ENCODE data around the gene SHC1.

Gene SHC1

GRCh38 chr1:155002464-155003226 lies 32.1 kb upstream of the SHC1 start, which contains the start of gene ZBTB7B:
ZBTB7B (plus strand) TSS chr1:155002802; CDS start chr1:155014661, 11,859 bp downstream.
- Histone ChIP-seq H3K4me1 (ENCODE audit: control insufficient read depth in 5 of 5, insufficient read depth in 5 of 5, low read length in 5 of 5) (peaks cover 7 to 81% (median 67%) of the 10 kb centered on the region in 5 donors), H3K27me3 (ENCODE audit: control insufficient read depth in 5 of 5, insufficient read depth in 4 of 5, low read length in 5 of 5) (no peaks in the 10 kb centered on the region), H3K27ac (ENCODE audit: low read depth, low read length) (peak within 1 kb of the TSS; percentile 97)

GRCh38 chr1:155001675-155002463 lies 31.3 kb upstream of the SHC1 start:
- Histone ChIP-seq H3K27me3 (ENCODE audit: control insufficient read depth in 5 of 5, insufficient read depth in 4 of 5, low read length in 5 of 5) (no peaks in the 10 kb centered on the region), H3K36me3 (ENCODE audit: control insufficient read depth in 5 of 5, insufficient read depth in 5 of 5, low read length in 5 of 5) (no peaks in the 10 kb centered on the region), H3K9me3 (ENCODE audit: control insufficient read depth in 5 of 5, low read length in 5 of 5) (no peaks in the 10 kb centered on the region), H3K27ac (ENCODE audit: low read depth, low read length) (peak overlapping the region; percentile 97), H3K4me1 (ENCODE audit: control insufficient read depth in 5 of 5, insufficient read depth in 5 of 5, low read length in 5 of 5) (peaks cover 6 to 79% (median 61%) of the 10 kb centered on the region in 5 donors), H3K4me3 (ENCODE audit: low read depth in 1 of 5, low read length in 5 of 5) (peak overlapping the region; percentile 77 to 97 (median 81)), H3K9ac (ENCODE audit: low read length in 5 of 5) (peak overlapping the region; percentile 11 to 91 (median 82))

More at GRCh38 chr1:155002464-155003226, 32.1 kb upstream of the SHC1 start, which contains the start of gene ZBTB7B:
- H3K9me3 ChIP-seq (ENCODE audit: control insufficient read depth in 5 of 5, low read length in 5 of 5): no peaks in the 10 kb centered on the region
- H3K9ac ChIP-seq (ENCODE audit: low read length in 5 of 5): peak within 1 kb of the TSS; percentile 89 to 97 (median 93)
- no peaks in the 10 kb centered on the region for H3K36me3 ChIP-seq (ENCODE audit: control insufficient read depth in 5 of 5, insufficient read depth in 5 of 5, low read length in 5 of 5)
- peak within 1 kb of the TSS; percentile 96 to 99 (median 97) for H3K4me3 ChIP-seq (ENCODE audit: low read depth in 1 of 5, low read length in 5 of 5)

DNA sequence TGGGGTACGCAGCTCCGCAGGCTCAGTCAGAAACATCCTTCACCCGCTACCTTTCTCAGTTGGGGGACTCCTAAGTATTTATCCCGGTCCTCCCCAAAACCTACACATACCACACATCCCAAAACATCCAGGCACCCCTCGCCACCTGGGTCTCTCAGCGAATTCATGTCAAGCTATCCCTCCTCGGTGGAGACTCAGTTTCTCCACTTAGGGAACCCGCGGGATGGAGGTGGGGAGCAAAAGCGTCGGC lies 30.8 kb upstream of the SHC1 start:
- peak overlapping the region; percentile 77 to 97 (median 78) for H3K4me3 ChIP-seq (ENCODE audit: low read depth in 1 of 5, low read length in 5 of 5)
- peak overlapping the region; percentile 11 to 91 (median 82) for H3K9ac ChIP-seq (ENCODE audit: low read length in 5 of 5)
- no peaks in the 10 kb centered on the region for H3K27me3 ChIP-seq (ENCODE audit: control insufficient read depth in 5 of 5, insufficient read depth in 4 of 5, low read length in 5 of 5)
- H3K27ac ChIP-seq (ENCODE audit: low read depth, low read length): peak overlapping the region; percentile 97
- no peaks in the 10 kb centered on the region for H3K9me3 ChIP-seq (ENCODE audit: control insufficient read depth in 5 of 5, low read length in 5 of 5)
- H3K36me3 ChIP-seq (ENCODE audit: control insufficient read depth in 5 of 5, insufficient read depth in 5 of 5, low read length in 5 of 5): no peaks in the 10 kb centered on the region
- H3K4me1 ChIP-seq (ENCODE audit: control insufficient read depth in 5 of 5, insufficient read depth in 5 of 5, low read length in 5 of 5): peaks cover 5 to 74% (median 56%) of the 10 kb centered on the region in 5 donors

- H3K36me3 ChIP-seq (ENCODE audit: control insufficient read depth in 5 of 5, insufficient read depth in 5 of 5, low read length in 5 of 5): no peaks in the 10 kb centered on the region
- H3K4me1 ChIP-seq (ENCODE audit: control insufficient read depth in 5 of 5, insufficient read depth in 5 of 5, low read length in 5 of 5): peaks cover 5 to 69% (median 53%) of the 10 kb centered on the region in 5 donors
- peak overlapping the region; percentile 97 for H3K27ac ChIP-seq (ENCODE audit: low read depth, low read length)
- H3K27me3 ChIP-seq (ENCODE audit: control insufficient read depth in 5 of 5, insufficient read depth in 4 of 5, low read length in 5 of 5): no peaks in the 10 kb centered on the region
- H3K9ac ChIP-seq (ENCODE audit: low read length in 5 of 5): peak overlapping the region; percentile 11 to 91 (median 82)
- H3K9me3 ChIP-seq (ENCODE audit: control insufficient read depth in 5 of 5, low read length in 5 of 5): no peaks in the 10 kb centered on the region
- H3K4me3 ChIP-seq (ENCODE audit: low read depth in 1 of 5, low read length in 5 of 5): peak overlapping the region; percentile 77 to 97 (median 78)
These were observed 30.3 kb upstream of the SHC1 start for GRCh38 chr1:155000726-155001424.

GRCh38 chr1:155000411-155000725 lies 29.8 kb upstream of the SHC1 start:
- Histone ChIP-seq H3K9me3 (ENCODE audit: control insufficient read depth in 5 of 5, low read length in 5 of 5) (no peaks in the 10 kb centered on the region), H3K4me3 (ENCODE audit: low read depth in 1 of 5, low read length in 5 of 5) (peak overlapping the region; percentile 77 to 97 (median 78)), H3K4me1 (ENCODE audit: control insufficient read depth in 5 of 5, insufficient read depth in 5 of 5, low read length in 5 of 5) (peaks cover 5 to 64% (median 51%) of the 10 kb centered on the region in 5 donors), H3K36me3 (ENCODE audit: control insufficient read depth in 5 of 5, insufficient read depth in 5 of 5, low read length in 5 of 5) (no peaks in the 10 kb centered on the region), H3K27me3 (ENCODE audit: control insufficient read depth in 5 of 5, insufficient read depth in 4 of 5, low read length in 5 of 5) (no peaks in the 10 kb centered on the region), H3K9ac (ENCODE audit: low read length in 5 of 5) (peak overlapping the region in 4 of 5 donors; percentile 55 to 85 (median 79)), H3K27ac (ENCODE audit: low read depth, low read length) (peak overlapping the region; percentile 97)

DNA sequence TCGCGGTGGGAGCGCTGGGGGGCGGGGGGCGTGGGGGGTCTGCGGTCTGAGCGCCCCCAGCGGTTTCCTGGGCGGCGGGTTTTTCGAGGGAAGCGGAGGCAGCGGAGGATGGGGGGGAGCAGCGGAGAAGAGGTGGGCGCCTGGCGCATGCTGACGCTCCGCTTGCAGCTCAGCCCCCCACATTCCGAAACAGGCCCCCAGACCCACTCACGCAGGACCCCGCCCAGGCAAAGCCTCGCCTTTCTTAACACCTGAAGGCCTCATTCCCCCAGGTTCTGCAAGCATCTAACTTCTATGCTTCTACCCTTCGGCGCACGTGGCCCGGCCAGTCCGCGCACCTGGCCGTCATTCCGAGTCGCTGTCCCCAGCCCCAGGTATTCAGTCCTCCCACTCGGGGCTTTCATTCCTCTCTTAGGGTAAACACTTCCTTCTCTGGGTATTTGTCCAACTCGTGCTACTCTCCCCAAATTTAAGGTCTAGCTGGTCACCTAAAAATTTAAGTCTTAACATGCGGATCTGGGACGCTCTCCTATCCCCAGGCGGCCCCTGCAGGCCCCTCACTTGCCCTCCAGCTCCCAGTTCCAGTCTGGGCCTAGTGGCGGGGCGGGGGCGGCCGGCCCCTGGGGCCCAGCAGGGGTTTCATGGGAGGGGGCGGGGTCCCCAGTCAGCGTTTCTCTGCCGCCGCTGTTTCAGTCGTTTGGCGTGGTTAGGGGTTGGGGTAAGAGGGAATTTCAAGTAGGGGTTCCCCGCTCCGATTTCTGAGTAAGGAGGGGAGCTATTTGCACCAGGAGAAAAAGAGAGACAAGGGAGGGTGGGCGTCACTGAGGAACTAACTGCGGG lies 29.2 kb upstream of the SHC1 start:
- H3K9ac ChIP-seq (ENCODE audit: low read length in 5 of 5): peak overlapping the region in 4 of 5 donors; percentile 55 to 81 (median 74)
- H3K27ac ChIP-seq (ENCODE audit: low read depth, low read length): peak overlapping the region; percentile 97
- H3K27me3 ChIP-seq (ENCODE audit: control insufficient read depth in 5 of 5, insufficient read depth in 4 of 5, low read length in 5 of 5): no peaks in the 10 kb centered on the region
- H3K36me3 ChIP-seq (ENCODE audit: control insufficient read depth in 5 of 5, insufficient read depth in 5 of 5, low read length in 5 of 5): no peaks in the 10 kb centered on the region
- no peaks in the 10 kb centered on the region for H3K9me3 ChIP-seq (ENCODE audit: control insufficient read depth in 5 of 5, low read length in 5 of 5)
- H3K4me1 ChIP-seq (ENCODE audit: control insufficient read depth in 5 of 5, insufficient read depth in 5 of 5, low read length in 5 of 5): peaks cover 5 to 59% (median 46%) of the 10 kb centered on the region in 5 donors
- peak overlapping the region; percentile 56 to 97 (median 78) for H3K4me3 ChIP-seq (ENCODE audit: low read depth in 1 of 5, low read length in 5 of 5)

- Histone ChIP-seq H3K9ac (ENCODE audit: low read length in 5 of 5) (peak overlapping the region in 2 of 5 donors; percentile 22 to 69), H3K4me1 (ENCODE audit: control insufficient read depth in 5 of 5, insufficient read depth in 5 of 5, low read length in 5 of 5) (peaks cover 2 to 53% (median 38%) of the 10 kb centered on the region in 5 donors), H3K27ac (ENCODE audit: low read depth, low read length) (peak overlapping the region; percentile 97), H3K4me3 (ENCODE audit: low read depth in 1 of 5, low read length in 5 of 5) (peak overlapping the region; percentile 19 to 57 (median 39)), H3K36me3 (ENCODE audit: control insufficient read depth in 5 of 5, insufficient read depth in 5 of 5, low read length in 5 of 5) (no peaks in the 10 kb centered on the region), H3K9me3 (ENCODE audit: control insufficient read depth in 5 of 5, low read length in 5 of 5) (no peaks in the 10 kb centered on the region), H3K27me3 (ENCODE audit: control insufficient read depth in 5 of 5, insufficient read depth in 4 of 5, low read length in 5 of 5) (no peaks in the 10 kb centered on the region)
These were observed 28.4 kb upstream of the SHC1 start for GRCh38 chr1:154998818-154999570.

GRCh38 chr1:154998201-154998780 lies 27.7 kb upstream of the SHC1 start:
- Histone ChIP-seq H3K4me1 (ENCODE audit: control insufficient read depth in 5 of 5, insufficient read depth in 5 of 5, low read length in 5 of 5) (peaks cover 2 to 48% (median 36%) of the 10 kb centered on the region in 5 donors), H3K9ac (ENCODE audit: low read length in 5 of 5) (peak overlapping the region in 1 of 5 donors; percentile 51), H3K27ac (ENCODE audit: low read depth, low read length) (peak overlapping the region; percentile 66), H3K36me3 (ENCODE audit: control insufficient read depth in 5 of 5, insufficient read depth in 5 of 5, low read length in 5 of 5) (no peaks in the 10 kb centered on the region), H3K9me3 (ENCODE audit: control insufficient read depth in 5 of 5, low read length in 5 of 5) (no peaks in the 10 kb centered on the region), H3K27me3 (ENCODE audit: control insufficient read depth in 5 of 5, insufficient read depth in 4 of 5, low read length in 5 of 5) (no peaks in the 10 kb centered on the region), H3K4me3 (ENCODE audit: low read depth in 1 of 5, low read length in 5 of 5) (no peak overlapping the region)
